ENCODE data around the gene P3H1.

Gene P3H1

DNA sequence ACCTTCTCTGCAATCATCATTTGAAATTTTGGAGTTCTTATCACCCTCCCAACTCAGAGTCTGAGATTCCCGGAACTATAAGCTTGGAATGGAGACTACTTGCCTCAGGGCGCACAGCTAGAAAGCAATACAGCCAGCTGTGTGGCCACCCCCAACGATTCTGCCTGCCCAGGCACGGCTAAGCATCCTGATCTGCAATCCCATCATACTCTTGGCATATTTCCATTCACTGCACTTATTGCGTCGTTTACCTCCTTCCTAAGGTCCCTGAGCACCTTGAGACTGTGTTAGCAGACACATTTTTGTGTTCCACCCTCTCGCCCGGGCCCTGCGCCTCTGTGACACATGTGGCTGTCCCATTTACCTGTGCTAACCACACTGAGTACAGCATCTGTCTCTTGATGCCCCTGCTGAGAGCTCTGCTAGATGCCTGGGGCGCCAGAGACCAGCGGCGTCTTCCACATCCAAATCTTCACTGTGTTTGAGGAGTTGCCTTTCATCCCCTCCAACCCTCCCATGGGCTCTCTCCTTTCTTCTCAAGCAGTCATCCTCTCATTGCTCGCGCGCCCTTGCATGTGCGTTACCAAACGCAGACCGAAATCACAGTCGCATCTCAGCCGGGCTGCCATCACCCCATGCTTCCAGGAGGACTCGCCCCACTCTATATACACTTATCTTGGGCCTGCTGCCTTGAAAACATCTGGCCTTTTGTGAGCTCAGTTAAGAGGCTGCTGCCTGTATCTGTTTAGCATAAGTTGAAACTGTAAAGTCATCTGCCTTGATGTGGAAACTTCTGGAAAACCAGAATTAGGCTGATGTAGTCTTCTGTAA, 23.3 kb downstream of the P3H1 start:
- DNase-seq: no peak

DNA sequence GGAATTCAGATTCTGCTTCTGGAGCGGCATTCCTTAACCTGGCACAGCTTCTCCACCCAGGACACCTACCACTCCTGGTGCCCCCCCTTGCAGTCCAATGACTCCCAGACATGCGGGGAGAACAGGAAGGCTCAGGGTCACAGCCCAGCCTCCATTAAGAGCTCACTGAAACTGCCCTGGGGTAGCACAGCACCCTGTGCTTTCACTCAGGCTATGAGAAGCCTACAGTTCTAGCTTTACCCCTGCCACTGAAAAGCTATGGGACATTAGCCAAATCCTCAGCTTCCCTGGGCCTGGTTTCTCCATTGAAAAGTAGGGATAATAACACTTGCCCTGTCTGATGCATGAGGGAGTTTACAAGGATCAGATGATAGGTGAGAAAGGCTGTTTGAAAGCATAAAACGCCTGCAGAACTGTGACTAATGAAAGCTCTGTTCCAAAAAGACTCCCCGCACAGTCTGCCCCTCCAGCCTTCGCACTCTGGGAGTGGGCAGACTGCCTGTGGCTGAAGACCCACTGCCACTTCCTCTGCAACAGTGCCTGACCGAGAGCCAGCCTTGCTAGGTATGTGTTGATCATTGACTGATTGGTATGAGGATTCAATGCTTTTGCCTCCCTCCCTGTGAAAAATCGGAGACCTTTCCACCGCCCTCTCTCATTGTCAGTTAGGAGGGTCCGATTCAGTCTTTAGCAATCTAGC, 24.1 kb downstream of the P3H1 start:
- DNase-seq: no peak

DNA sequence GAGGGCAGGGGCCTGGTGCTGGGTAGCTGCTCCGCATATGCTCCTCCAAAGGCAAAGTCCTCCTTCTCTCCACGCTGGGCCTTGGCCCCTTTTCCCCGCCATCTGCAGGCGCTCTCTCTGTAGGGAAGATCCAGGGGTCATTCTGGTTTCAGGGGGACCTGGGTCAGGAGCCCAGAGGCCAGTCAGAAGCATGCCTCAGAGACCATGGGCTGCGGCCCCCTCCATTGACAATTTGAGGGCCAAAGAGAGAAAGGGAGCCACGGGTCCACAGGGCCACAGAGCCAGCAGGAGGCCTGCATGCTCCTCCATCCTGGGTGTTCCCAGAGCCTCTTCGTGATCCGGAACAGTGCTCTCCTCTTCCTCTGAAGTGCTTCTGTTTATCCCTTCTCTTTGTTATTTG, 24.7 kb downstream of the P3H1 start:
- DNase-seq: no peak

DNA sequence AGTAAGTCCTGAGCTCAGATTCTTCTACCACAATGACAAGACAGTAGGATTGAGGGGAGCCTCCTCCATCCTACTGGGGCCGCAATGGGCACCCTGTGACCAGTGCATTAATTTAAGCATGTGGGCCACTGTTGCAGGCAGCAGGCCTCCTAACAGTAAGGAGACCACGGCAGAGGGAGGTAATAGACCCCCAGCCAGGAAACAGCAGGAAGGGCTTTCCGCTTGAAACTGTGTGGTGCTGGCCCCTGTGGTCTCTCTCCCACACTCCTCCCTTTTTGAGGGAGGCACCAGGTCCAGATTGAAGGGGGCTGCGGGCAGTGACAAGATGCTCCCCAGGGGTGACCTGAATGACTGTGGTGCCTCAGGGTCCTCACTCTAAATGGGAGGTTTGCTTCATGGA, 25.1 kb downstream of the P3H1 start:
- no peak for DNase-seq

DNA sequence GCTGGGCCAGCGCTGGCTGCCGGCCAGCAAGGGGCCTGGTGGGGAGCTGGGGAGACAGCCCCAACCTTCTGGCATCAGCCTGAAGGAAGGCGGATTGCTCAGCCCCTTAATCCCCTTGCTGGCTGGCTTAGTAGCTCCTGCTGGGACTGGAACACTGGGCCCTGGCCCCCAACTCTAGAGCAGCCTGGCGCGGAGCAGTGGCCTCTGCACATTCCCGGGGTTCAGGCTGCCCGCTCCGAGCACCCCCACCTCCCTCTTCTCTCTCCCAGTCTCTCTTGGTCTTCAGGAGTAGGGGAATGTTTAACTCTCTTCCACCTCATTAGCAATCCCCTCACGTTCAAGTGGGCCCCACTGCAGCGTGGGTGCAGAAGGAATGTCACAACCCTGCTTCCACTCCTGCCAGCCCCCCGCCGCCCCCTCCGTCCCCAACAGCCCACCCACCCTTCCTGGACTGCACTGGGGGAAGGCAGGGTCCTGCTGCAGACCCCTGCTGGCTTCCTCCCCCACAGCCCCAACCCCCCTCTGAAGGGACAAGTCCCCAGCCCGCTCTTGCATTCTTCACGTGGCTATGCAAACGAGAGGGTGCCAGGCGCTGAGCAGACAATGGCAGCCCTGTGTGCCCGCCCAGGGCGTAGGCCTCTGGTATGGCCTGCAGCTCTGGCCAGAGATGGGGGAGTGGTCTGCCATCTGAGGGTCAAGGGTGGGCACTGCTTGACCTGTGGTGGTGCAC, 25.8 kb downstream of the P3H1 start:
- DNase-seq: no peak

DNA sequence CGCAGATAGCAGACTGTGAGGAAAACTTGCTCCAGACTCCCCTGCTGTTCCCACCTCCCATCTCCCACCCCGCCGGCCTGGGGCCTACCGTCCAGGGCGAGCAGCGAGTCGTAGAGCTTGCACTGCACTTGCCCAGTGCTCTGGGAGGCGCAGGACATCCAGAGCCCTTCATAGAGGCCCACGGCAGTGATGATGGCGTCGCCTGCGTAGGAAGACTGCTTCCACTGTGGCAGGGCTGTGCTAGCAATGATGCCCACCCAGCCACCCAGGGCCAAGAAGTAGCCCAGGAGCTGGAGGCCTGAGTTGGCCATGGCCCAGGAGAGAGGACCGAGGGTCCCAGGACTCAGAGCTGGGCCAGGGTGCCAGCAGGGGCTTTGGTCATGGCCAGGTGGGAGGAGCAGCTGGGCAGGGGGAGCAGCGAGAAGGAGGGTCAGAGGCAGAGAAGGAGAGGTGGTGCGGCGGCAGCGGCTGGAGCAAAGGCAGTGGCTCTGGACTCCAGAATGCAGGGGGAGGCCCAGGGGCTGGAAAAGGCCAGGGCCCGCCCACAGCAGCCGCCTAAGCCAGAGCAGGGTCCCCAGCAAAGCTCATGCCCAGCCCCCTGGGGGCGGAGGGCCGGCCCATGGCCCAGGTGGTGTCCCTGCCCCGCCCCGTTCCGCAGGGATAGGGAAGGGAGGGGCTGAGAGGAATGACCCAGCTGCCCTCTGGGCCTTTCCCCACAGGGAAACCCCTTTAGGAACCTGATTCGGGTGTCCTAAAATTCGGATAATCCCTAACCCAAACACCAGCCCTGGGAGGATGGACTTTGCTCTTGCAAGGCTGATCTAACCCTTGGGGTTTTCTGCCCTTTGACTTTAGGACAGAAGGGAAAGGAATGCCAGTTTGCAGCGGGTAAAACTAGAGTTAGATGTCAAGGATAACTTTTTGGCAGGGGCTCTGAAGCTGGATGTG, 26.8 kb downstream of the P3H1 start, which contains the start of gene CLDN19:
Gene CLDN19 (minus strand): TSS at position 484 of the 948 bp plus-strand sequence. CDS start 173 bp downstream, at position 311.
- no peak for DNase-seq

DNA sequence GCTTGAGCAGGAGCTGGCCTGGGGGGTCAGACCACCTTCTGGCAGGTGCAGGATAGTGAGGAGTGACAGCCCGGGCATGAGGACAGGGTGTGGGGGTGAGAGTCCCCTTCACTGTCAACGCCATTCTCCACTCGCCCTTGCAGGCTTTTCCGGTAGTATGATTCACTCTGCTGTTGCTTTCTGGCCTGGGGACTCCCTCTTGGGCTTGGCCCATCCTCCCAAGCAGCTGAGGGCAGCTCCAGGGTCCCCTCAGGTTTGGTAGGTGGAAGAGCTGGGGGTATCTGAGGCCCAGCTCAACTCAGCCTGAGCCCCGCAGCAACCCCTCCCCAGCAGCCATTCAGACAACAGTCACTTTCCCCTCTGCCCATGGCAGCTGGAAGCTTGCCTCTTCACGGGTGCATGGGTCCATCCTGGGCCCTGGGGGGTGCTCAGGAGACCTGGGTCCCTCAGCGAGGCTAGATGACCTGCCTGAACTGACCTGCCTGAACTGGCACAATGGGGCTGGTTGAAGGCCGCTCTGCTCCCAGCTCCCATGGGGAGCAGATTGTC, 28.1 kb downstream of the P3H1 start:
- no peak for DNase-seq

DNA sequence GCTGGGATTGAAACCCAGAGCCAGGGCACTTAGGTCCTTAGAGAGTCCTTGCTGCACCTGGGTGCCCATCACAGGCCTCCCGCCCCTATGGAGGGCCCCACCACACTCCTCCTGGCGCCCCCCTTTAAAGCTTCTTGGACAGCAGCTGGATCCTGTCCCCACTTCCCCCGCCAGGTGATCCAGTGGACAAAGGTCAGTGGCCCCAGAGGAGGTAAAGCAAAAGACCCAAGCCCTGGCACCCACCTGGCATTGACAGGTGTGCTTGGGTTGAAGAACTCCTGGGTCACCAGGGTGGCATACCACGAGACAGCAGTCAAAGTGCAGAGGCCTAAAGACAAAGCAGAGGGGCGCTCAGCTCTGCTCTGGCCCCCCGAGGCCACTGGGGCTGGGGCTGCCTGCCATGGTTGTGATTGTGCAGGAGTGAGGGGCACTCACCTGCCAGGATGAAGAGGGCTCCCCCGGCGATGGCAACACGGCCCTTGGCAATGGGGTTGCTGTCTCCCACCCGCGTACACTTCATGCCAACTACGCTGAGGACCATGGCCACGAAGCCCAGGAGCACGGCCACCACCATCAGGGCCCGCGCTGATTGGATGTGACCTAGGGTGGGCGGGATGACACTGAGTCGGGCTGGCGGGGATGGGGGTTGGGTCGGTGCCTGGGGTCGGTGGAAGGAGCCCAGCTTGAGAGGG, 28.7 kb downstream of the P3H1 start:
- no peak for DNase-seq

DNA sequence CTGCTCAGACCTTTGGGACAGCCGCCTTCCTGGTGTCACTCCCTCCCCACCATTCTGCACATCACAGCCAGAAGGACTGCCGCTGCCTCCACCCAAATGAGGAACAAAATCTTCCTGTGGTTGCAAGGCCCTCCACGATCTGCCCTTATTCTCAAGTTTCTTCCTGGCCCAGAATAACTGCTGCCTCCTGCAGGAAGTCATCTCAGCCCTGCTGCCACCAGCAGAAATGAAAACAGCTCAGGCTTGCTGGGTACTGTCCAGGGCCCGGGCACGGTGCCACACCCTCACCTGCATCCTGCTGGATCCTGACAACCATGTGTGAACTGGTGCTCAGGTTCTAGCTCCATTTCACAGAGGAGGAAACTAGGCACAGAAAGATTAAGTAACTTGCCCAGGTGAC, 29.6 kb downstream of the P3H1 start:
- no peak for DNase-seq

DNA sequence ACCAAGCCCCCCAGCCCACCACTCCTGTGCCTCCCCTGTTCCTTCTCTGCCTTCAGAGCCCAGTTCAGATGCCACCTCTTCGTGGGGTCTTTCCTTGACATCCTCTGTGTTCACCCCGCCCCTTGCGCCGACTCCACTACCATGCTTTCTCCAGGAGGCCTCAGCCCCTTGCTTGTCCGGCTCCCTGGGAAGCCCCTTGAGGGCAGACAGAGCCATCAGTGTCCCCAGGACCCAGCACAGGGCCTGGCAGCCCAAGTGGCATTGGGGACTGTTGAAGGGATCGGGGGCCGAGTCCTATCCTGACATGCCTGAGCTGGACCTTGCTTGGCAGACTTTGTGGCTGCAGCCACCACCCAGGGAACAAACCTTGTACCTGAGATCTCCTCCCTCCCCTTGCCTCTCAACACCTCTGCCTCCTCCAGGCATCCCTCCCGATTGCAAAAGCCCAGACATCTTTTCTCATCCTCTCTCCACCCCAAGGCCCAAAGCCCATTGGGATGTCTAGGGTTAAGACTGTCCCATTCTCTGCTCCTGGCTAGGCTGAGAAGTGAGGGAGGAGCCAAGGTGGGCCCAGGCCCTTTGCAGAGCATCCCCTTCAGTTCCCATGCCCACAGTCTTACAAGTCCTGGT, 30.1 kb downstream of the P3H1 start:
- no peak for DNase-seq

DNA sequence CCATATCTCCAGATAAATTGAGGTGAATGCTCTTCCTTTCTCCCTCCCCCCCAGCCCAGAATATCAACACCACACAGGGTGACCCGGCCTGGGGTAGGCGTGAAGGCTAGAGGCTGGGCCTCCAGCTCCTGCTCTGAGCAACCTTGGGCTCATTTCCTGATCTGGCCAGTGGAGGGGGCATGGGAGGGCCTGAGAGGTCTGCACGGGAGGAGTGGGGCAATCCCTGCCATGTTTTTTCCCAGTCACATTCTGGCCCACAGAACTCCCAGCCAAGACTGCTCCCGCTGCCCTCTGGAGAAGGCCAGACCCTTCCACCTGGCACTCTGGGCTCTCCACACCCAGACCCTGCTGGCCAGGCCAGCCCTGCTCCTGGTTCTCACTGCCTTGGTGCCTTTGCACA, 30.7 kb downstream of the P3H1 start:
- DNase-seq: no peak

DNA sequence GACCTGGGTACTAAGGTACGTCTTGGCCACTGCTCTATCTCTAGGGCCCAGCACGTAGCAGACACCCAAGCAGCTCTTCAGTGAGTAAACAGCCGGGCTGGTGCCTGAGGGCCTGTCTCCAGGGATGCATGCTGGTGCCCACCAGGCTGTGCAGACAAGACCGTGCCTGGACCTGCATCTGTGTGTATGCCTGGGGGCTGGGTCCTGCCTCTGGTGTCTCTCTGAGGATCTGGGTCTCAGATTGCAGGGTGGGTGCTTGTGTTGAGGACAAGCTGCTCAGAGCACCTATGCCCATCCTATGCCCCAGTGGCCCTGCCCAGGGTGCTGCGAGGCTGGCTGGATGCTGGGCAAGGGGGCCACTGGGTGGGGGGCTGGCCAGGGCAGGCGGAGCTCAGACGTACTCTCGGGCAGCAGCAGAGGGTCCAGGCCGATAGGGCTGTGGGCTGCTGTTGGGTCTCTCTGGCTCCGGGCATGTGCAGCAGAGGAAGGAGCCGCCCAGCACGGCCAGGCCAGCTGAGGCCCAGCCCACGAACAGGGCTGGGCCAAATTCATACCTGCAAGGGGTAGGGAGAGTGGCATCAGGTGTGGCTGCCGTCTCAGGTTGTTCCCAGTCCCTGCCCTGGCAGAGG, 31.2 kb downstream of the P3H1 start:
- DNase-seq: no peak

DNA sequence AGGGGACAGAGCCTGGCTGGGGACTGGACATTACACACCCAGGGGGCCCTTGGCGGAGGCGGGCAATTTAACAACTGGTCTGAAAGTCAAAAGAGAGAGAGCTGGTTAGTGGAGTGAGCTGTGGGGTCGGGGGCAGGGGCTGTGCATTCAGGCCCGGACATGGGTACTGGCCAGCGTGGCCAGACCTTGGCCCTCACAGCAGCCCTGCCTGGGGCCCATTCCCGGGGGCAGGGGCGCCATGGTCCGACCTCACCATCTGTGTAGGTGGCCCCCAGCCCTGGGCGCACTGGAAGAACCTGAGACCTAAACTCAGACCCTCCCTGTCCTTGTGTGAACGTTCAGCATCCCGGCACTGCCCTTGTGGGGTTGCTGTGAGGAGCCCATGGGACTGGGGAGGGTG, 31.8 kb downstream of the P3H1 start:
- no peak for DNase-seq

DNA sequence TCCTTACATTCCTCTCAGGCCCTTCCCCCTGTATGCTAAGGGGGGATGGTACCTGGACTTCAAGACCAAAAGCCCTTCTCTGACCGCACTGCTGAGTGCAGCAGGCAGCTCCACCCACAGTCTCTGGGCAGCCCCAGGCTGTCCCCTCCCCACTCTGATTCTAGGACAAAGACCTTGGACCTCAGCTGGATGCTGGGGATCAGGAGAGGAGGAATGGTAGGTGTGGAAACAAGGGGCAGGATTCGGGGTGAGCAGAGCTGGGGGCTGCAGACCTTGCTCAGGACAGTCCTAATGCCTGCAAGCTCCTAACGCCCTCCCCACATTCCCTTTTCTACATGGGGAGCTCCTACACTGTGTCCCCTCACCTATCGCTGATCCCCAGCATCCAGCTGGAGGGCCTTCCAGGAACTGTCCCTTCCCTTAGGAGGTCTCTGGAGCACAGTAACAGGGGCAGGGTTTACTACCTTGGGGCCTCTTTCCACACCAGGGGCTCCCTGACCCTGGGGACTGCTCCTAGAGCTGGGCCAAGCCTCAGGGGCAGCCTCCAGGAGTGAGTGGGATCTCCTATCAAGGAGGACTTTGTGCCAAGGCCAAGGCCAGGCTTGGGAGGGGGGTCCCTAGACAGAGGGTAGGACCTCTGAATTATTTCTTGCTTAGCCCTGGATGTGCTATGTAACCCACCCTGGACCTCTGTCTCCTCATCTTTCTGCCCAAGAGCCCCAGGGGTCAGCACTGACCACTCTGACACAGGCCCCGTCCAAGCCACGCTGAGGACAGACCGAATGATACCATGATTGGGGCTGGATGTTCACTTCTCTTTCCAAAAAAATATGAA, 32.4 kb downstream of the P3H1 start:
- no peak for DNase-seq

DNA sequence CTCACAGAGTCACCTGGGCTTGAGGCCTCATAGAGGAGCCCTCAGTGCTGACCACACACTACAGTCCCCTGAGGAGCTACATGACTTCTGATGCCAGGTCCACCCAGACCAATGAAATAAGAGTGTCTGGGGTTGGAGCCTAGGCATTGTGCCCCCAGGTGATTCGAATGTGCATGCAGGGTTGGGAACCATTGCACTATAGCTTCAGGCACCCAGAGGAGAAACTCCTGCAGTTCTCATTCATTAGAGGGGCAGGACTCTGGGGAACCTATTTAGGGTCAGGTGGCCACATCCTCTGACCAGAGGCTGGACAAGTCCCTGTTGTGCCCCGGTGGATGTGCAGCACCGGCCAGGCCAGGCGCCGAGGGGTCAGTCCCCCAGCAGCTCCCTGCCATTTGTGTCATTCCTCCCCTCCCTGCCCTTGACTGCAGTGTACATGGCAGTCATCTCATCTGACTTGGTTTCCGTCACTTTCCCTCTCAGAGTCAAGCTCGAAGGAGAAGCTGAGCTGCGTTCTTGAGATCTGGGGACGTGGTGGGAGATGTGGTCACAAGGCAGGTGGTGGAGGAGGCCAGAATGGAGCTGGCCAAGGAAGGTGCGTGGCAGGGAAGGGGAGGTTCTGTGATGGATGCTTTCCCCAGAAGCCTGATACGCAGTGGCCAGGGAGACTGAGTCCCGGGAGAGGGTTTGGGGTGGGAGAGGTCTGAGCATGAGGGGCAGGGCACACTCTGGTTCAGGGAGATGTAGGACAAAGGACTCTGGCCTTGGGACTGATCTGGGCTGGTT, 33.2 kb downstream of the P3H1 start:
- no peak for DNase-seq

DNA sequence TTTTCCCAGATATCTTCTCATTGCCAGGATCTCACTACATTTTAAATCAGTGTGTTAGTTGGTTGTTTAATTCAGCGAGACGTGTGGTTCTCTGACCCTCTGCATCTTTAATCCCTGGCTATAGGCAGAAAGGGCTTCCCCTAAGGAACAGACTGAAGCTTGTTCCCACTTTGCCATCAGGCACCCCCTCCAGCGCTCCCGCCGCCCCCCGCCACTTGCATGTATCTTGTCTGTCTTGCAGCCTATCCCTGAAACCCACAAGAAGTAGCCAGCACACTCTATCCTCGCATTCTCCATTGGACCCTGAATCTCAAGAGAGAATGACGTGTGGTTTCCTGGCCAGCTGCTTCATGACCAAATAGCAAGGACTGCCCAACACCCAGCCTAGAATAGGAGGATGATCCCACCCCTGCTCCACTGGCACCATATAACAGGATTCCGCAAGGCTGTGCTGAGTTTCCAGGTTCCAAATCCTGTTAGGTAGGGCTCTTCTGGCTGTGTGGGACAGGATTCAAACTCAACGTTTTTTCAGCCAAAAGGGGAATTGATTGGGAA, 34.6 kb downstream of the P3H1 start:
- DNase-seq: no peak

DNA sequence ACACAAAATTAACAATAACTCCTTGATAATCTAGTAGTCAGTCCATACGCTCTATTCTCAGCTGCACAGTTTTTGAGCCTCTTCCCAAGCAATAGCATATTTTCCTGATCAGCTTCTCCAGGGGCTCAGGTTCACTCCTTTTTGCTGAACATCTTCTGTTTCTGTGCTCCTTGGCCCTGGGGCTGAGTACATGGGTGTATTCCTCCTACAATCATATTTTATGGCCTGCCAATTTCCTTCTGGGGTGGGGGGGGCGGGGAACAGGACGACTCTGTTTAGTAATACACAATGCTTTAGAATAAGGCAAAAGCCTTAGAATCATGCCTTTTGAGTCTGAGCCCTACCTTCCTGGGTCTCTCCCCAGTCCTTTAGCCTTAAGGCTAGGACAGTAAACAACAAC, 35.2 kb downstream of the P3H1 start:
- DNase-seq: no peak

DNA sequence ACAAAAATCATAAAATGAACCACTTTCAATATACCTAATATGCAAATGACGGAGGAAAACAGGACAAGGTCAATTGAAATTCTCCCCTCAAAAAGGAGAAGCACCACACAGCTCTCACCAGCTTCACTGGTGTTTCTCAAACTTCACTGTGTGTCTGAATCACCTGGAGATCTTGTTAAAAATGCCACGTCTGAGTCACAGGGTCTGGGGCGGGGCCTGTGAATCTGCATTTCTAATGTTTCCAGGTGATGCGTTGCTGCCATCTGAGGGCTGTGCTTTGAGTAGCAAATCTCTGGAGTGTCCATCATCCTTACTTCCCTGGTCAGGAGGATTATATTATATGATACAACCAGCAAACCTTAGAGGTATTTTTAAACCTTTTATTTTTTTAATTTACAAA, 35.8 kb downstream of the P3H1 start:
- DNase-seq: no peak
